Stomach smooth muscle (tissue), 2 donors: ENCODE results near the gene TMEM250.

Experiments used
- H3K27ac ChIP-seq: one replicate; pipeline ENCODE4 v1.7.0; 2013; ENCODE audit warnings: mild to moderate bottlenecking, low read length, inconsistent platforms
- H3K27me3 ChIP-seq, 2 donors: one replicate each; pipeline ENCODE4 v1.7.0; 2013; ENCODE audit warnings: low read length in 2 of 2; ENCODE audit not compliant: insufficient read depth in 2 of 2, control insufficient read depth in 1 of 2
- H3K36me3 ChIP-seq, 2 donors: one replicate each; pipeline ENCODE4 v1.7.0; 2013; ENCODE audit warnings: low read length in 2 of 2; ENCODE audit not compliant: control insufficient read depth in 2 of 2, insufficient read depth in 2 of 2
- H3K4me1 ChIP-seq: one replicate; pipeline ENCODE4 v1.7.0; 2013; ENCODE audit warnings: low read length; ENCODE audit not compliant: control insufficient read depth, insufficient read depth
- H3K4me3 ChIP-seq, 2 donors: one replicate each; pipeline ENCODE4 v1.7.0; 2013; ENCODE audit warnings: low read length in 2 of 2
- H3K9ac ChIP-seq, 2 donors: one replicate each; pipeline ENCODE4 v1.7.0; 2013; ENCODE audit warnings: low read length in 2 of 2, mild to moderate bottlenecking in 1 of 2
- H3K9me3 ChIP-seq, 2 donors: one replicate each; pipeline ENCODE4 v1.7.0; 2013; ENCODE audit warnings: low read length in 2 of 2; ENCODE audit not compliant: control insufficient read depth in 2 of 2
- donor health status: healthy.
- donor health status: Pancreatic carcinoma.

Gene TMEM250

DNA sequence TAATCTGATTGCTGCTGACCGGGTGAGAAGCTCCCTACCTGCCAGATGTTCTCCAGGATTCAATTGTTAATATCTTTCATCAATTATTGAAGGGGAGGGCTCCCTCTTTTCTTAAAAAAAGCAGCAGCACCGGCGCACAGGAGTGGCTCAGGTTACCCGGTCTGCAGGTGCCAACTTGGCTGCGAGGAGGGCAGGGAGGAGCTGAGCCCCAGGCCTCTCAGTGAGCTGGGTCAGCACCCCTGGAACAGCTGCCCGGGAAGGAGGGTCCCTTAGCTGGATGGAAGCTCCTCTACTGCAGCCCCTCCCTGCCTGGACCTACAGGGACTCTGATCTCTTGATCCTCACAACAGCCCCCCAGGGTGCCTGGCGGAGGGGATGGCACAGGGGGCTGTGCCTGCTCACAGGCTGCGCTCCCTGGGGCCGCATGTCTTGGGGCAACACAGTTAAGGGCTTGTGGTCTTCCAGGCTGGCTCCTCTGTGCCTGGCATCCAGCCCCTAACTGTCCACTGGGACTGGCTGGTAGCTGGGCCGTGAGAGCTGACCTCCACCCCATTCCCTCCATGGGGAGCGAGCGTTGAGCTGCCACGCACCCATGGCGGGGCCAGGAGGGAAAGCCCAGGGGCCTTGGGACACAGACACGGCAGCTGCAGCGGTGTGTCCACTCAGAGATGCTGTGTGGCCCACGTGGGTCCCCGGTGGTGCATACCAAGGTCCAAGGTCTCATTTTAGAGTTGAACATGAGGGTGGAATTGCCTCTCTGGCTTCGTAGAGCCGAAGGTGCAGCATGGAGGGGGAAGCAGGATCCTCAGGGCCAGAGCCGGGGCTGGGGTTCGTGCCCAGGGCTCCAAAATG is 28.6 kb upstream of the TMEM250 start:
- Histone ChIP-seq H3K4me3 (no peak overlapping the region), H3K27me3 (peaks cover 44 to 48% of the 10 kb centered on the region in 2 donors), H3K9me3 (no peaks in the 10 kb centered on the region), H3K27ac (no peak overlapping the region), H3K9ac (no peak overlapping the region), H3K36me3 (no peaks in the 10 kb centered on the region), H3K4me1 (no peaks in the 10 kb centered on the region)

DNA sequence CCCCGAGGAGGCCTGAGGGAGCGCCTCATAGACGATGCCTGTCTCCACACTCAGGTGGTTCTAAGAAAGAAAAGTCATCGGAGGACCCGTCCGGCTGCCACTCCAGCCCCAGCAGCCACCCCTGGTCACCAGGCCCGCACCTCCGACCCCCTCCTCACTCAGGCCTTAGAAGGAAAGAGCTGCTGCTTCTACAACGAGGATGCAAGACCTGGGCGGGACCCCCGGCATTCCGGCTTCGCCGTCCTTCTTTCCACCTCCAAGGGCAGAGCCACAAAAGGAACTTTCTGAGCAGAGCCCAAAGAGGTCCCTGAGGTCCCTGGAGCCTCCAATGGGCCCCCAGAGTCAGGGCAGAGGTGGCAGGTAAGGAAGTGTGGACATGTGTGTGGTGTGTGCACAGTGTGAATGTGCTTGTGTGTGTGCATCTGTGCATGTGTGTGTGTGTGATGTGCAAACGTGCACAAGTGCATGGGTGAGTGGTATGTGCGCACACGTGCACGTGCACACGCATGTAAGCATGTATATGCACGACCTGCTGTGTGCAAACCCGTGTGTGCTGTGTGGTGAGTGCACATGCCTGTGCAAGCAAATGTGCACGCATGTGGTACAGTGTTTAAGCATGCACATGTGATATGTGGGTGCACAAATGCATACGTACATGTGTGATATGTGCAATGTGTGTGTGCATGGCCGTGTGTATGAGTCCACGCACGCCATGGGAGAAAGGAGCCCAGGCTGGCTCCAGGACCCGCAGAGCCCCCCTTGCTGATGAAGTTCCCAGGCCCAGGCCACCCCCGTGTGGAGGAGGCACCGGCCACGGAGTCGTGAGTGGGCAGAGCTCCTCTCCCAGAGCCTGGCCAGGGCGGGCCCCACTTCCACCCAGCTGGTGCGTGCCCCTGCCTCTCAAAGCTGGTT is 27.7 kb upstream of the TMEM250 start:
- Histone ChIP-seq H3K27me3 (peaks cover 44 to 48% of the 10 kb centered on the region in 2 donors), H3K9me3 (no peaks in the 10 kb centered on the region), H3K9ac (no peak overlapping the region), H3K36me3 (no peaks in the 10 kb centered on the region), H3K4me3 (no peak overlapping the region), H3K4me1 (no peaks in the 10 kb centered on the region), H3K27ac (no peak overlapping the region)

DNA sequence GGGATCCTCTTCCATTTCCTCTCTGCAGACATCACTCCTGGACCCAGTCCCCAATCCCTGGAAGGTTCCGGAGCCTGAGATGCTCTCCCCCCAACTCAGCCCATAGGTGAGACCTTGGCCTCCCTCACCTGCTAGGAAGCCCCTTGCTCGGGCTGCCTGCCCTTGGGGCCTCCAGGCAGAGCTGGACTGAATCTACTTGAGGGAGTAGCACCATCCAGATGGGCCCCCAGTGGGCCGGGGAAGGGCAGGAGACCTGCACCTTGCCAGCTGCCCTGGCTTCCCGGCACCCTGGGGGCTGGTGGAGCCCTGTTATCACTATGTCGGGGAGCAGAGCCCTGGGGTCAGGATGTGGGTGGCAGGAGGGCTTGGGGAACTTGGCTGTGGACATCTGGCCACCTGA is 26.9 kb upstream of the TMEM250 start:
- Histone ChIP-seq H3K27ac (no peak overlapping the region), H3K9me3 (no peaks in the 10 kb centered on the region), H3K36me3 (no peaks in the 10 kb centered on the region), H3K4me3 (no peak overlapping the region), H3K27me3 (peaks cover 44 to 48% of the 10 kb centered on the region in 2 donors), H3K4me1 (no peaks in the 10 kb centered on the region), H3K9ac (no peak overlapping the region)

DNA sequence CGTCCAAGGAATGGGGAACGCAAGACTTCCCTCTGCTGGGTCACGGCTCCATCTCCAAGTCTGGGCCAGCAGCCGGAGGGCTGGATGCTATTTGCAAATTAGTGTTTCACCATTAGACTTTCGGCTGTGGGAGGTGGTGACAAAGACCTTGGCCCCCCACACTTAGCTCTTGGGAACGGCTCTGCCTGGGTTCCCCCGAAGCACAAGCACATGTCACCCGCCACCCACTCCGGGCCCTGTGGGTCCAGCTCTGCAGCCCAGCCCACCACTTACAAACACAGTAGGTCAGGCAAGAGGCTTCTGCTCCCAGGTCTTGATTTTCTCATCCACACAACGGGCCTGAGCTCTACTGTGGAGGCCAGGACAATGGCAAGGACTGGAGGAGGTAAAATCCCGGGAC is 25.8 kb upstream of the TMEM250 start:
- Histone ChIP-seq H3K9me3 (no peaks in the 10 kb centered on the region), H3K36me3 (no peaks in the 10 kb centered on the region), H3K4me1 (no peaks in the 10 kb centered on the region), H3K27ac (no peak overlapping the region), H3K4me3 (no peak overlapping the region), H3K27me3 (peaks cover 44 to 48% of the 10 kb centered on the region in 2 donors), H3K9ac (no peak overlapping the region)

DNA sequence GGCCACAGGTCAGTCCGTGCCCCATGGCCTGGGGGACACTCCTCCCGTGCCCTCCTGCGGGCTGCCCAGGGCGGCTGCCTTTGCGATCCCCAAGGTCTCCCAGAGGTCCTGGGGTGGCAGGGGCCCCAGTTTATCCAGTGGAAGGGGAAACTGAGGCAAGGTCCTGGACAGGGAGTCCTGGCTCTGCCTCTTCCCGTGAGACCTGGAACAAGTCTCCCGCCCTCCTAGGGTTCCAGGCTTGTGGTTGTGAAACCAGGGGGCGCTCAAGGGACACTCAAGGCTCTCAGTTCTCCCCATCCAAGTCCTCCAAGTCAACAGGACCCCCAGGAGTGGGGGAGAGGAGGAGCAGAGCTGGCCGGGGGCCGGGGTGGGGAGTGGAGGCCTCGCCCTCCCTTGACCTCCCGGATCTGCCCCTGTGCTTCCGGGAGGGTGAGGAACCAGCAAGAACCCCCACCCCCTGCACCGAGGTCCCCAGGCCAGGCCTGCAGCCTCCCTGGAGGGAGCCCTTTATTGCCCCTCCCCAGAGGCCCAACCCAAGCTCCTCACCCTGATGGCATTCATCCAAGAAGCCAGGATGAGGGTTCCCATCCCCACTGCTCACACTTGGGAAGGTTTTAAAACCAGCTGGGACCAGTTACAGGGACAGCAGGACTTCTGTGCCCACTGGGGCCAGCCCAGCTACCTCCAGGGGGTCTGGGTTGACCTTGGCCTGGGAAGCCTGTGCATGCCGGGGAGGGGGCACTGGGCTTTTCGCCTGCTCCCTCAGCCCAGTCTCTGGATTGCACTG is 24.7 kb upstream of the TMEM250 start:
- Histone ChIP-seq H3K9ac (no peak overlapping the region), H3K27me3 (peaks cover 45 to 52% of the 10 kb centered on the region in 2 donors), H3K9me3 (no peaks in the 10 kb centered on the region), H3K4me1 (no peaks in the 10 kb centered on the region), H3K27ac (no peak overlapping the region), H3K36me3 (no peaks in the 10 kb centered on the region), H3K4me3 (no peak overlapping the region)

DNA sequence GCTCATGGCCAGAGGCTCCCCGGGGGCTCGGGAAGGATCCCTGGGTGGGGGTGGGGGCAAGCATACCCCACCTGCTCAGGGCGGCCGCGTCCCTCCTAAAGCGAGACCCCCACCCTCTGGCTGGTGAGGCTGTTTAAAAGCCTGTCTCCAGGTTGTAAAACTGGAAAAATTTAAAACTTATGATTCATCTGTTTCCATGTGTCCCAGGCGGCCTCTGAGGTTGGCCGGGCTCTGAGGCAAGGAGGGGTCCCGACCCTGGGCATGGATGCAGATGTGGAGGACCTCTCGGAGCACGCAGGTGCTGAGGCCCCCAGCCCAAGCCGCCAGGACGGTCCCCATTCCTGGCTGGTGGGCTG is 24.2 kb upstream of the TMEM250 start:
- H3K9ac ChIP-seq, result no peak overlapping the region
- no peaks in the 10 kb centered on the region for H3K36me3 ChIP-seq
- no peak overlapping the region for H3K27ac ChIP-seq
- H3K27me3 ChIP-seq, result peaks cover 43 to 51% of the 10 kb centered on the region in 2 donors
- no peaks in the 10 kb centered on the region for H3K9me3 ChIP-seq
- H3K4me3 ChIP-seq, result no peak overlapping the region
- no peaks in the 10 kb centered on the region for H3K4me1 ChIP-seq

DNA sequence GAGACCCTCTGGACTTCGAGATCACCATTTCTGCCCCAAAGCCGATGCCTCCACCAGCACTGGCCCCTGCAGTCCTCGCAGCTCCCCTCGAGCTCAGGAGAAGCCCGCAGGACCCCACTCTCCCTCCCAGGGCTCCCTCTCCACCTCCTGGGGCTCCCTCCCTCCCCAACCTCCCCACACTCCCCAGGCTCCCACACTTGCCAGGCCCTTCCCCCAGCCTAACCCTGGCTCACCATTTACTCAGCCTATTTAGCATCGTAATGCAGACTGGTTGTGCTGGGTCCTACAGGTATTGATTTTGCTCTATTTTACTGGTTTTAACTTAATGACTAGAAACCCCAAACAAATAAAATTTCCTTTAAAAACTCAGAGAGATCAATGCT is 23.7 kb upstream of the TMEM250 start:
- no peak overlapping the region for H3K27ac ChIP-seq
- H3K36me3 ChIP-seq, result no peaks in the 10 kb centered on the region
- H3K9me3 ChIP-seq, result no peaks in the 10 kb centered on the region
- no peak overlapping the region for H3K4me3 ChIP-seq
- no peaks in the 10 kb centered on the region for H3K4me1 ChIP-seq
- H3K27me3 ChIP-seq, result peaks cover 42 to 51% of the 10 kb centered on the region in 2 donors
- no peak overlapping the region for H3K9ac ChIP-seq

DNA sequence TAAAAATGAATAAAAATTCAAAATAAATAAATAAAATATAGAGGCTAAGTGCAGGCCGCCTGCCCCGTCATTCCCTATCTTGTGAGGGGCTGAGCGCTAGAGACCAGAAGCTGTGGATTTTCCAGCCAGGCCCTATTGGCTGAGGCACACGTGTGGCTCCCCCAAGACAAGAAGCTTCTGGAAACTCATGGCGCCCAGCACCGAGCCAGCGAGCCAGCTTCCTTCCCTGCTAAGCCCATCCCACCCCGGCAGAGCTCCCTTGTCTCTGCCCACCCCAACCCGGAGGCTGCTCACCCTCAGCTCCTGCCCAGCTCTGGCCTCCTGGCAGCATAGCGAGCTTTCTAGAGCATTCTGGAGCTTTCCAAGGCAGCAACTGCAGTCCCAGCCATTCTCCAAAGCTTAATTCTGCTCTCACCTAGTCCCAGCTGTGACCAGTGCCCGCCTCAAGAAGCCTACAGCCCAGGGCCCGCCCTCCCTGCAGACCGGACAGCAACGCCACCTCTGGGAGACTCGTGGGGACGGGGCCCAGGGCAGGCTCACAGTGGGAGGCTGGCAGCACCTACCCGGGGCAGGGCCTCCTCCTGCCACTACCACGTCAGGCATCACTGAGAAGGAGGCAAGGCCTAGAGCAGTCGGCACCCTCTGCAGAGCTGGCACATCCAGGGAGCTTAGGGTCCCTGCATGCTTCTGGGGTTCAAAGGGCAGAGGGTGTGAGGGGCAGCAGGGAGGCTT is 23.2 kb upstream of the TMEM250 start:
- no peaks in the 10 kb centered on the region for H3K36me3 ChIP-seq
- peaks cover 43 to 52% of the 10 kb centered on the region in 2 donors for H3K27me3 ChIP-seq
- no peak overlapping the region for H3K9ac ChIP-seq
- H3K9me3 ChIP-seq, result no peaks in the 10 kb centered on the region
- H3K4me1 ChIP-seq, result no peaks in the 10 kb centered on the region
- H3K27ac ChIP-seq, result no peak overlapping the region
- H3K4me3 ChIP-seq, result no peak overlapping the region

DNA sequence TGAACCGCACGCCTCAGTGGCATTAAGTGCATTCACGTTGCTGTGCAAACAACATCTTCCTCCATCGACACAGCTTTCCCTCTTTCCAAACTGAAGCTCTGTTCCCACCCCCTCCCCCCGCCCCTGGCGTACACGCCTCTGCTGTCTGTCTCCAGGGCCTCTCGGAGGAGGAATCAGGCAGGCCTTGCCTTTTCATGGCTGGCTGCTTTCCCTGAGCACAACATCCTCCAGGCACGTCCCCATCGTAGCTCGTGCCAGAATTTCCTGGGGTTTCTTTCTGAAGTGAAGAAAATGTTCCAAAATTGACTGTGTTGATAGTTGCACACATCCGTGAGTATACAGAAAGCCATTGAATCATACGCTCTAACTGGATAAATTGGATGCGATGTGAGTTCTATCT is 22.3 kb upstream of the TMEM250 start:
- no peak overlapping the region for H3K27ac ChIP-seq
- H3K4me1 ChIP-seq, result no peaks in the 10 kb centered on the region
- no peak overlapping the region for H3K9ac ChIP-seq
- no peak overlapping the region for H3K4me3 ChIP-seq
- peaks cover 37 to 52% of the 10 kb centered on the region in 2 donors for H3K27me3 ChIP-seq
- H3K36me3 ChIP-seq, result no peaks in the 10 kb centered on the region
- no peaks in the 10 kb centered on the region for H3K9me3 ChIP-seq

DNA sequence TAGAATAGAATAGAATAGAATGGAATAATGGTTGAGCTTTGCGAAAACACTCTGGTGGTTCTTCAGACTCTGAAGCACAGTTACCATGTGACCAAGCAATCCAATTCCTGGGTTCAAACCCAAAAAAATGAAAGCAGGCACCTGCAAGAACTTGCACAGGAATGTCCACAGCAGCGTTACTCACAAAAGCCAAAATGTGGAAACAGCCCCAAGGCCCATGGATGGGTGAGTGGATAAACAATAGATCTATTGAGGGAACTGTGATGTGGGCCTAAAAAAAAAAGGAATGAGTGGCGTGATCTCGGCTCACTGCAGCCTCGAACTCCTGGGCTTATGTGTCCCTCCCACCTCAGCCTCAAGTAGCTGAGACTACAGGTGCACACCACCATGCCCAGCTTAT is 21.4 kb upstream of the TMEM250 start:
- Histone ChIP-seq H3K27ac (no peak overlapping the region), H3K9me3 (no peaks in the 10 kb centered on the region), H3K4me3 (no peak overlapping the region), H3K27me3 (peaks cover 37 to 52% of the 10 kb centered on the region in 2 donors), H3K4me1 (no peaks in the 10 kb centered on the region), H3K9ac (no peak overlapping the region), H3K36me3 (no peaks in the 10 kb centered on the region)
